Measurements from ENCODE around the gene OLIG3. TPM values are rescaled to one million over a fixed set of nuclear protein-coding genes. Genes with fewer than 3 reads are reported as not detected.

The OLIG3 gene
- total and polyA plus RNA-seq, 9 donors: not detected

- no peak for DNase-seq
- TF ChIP-seq POLR2A (IDR thresholded peaks at IDR 0.05): no peak
- no peak for TF ChIP-seq EP300 (IDR thresholded peaks at IDR 0.05)
- TF ChIP-seq CTCF (IDR thresholded peaks at IDR 0.05): no peak
- Histone ChIP-seq H3K9me3 (no peaks in the 10 kb centered on the region), H3K4me1 (ENCODE audit: insufficient read depth) (no peaks in the 10 kb centered on the region), H3K4me3 (no peak overlapping the region), H3K36me3 (no peaks in the 10 kb centered on the region), H3K27ac (no peak overlapping the region), H3K27me3 (no peaks in the 10 kb centered on the region)
- intact Hi-C loops (cut with DNase I): loop anchor here in 1 of 4 donors (5.0 kb wide), 1 partner anchor 57 kb away; no protein-coding TSS in a partner anchor
- 38 to 80% (median 54%) methylated on average over 1 of the region's 1 CpG for WGBS, 3 donors
Measured at GRCh38 chr6:137443901-137444300, 50.3 kb downstream of the OLIG3 start.

Data from ovary (tissue), 9 donors.